Amniotic epithelial cell (primary cell): Measurements from ENCODE around the gene LRP2.
A peak's percentile ranks its signal among the peaks of the same experiment; 100 is the strongest.
"Not testable (repeated sequence)": the region's sequence is repeated elsewhere in the genome, so short reads cannot be mapped to it uniquely, and the experiment has no call there.

Experiments used
- DNase-seq: peaks from one replicate; pipeline ENCODE4 v3.0.0-alpha.2; 2010; ENCODE audit warnings: low read depth

LRP2 gene

GRCh38 chr2:169362118-169362893, at the start of gene LRP2:
Gene LRP2, minus strand, starts transcription at chr2:169362534. Its CDS starts 135 bp downstream, at chr2:169362399.
- DNase-seq, result no peak

DNA sequence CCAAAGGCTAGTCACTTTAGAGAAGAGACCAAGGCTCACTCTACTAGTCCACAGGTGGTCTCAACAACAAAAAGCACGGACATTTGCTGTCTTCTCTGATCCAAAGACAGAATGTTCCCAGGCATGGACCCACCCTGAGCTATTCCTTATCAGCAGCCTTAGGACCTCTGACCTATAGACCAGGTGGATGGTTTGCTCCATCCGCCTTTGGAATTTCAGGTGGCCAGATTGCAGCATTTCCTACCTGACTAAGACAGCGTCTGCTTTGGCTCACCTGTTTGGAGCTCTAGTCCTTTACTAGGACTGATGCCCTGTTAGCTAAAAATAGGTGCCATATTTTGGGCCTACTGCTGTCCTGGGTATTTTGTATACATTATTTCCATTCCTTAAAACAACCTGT, 44.6 kb upstream of the LRP2 start:
- DNase-seq, result no peak

DNA sequence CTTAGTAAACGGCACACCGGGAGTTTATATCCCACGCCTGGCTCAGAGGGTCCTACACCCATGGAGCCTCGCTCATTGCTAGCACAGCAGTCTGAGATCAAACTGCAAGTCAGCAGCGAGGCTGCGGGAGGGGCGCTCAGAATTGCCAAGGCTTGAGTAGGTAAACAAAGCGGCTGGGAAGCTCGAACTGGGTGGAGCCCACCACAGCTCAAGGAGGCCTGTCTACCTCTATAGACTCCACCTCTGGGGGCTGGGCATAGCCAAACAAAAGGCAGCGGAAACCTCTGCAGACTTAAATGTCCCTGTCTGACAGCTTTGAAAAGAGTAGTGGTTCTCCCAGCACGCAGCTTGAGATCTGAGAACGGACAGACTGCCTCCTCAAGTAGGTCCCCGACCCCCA, 37.2 kb upstream of the LRP2 start:
- DNase-seq, result not testable (repeated sequence)

DNA sequence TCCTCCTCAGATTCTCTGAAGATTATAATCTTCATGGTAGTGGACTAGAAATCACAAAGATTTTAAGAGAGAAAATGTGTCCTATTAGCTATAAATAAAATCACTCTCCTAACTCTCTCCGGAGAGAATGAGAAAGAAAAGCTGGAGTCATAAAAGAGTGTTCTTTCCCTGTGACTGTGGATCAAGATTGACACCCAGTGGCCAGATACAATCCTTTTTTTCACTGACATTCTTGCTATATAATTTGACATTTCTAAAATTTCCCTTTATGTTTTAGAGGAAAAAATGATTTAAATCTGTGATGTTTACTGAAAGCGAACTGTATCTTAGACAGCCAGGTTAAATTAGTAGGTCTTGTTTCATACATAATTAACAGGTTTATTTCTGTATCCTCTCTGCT, 35.4 kb upstream of the LRP2 start:
- peak; percentile 4 for DNase-seq

GRCh38 chr2:169395821-169396374, 33.6 kb upstream of the LRP2 start:
- DNase-seq, result no peak

DNA sequence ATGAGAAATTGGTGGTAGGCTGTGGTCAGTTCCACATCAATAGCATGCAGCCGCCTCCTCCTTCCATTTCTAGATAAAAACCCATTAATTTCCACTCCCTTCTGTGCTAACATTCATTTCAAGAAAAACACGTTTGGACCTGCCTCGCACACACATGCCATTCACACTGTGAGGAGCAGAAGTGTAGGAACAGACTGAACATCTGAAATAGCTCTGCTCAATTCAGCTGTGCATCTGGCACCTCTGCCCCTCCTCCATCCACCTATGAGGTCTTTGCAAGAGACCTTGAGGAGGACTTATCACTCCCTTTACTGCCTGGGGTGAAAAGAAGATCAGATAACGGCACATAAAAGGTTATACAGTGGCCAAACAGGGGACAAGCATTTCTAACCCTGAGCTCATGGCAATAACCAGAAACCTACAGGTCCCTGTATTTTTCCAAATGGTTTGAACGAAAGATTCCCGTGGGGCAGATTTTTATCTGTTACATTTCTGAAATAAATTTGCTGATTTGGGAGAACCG, 30.8 kb upstream of the LRP2 start:
- no peak for DNase-seq

- no peak for DNase-seq
These were observed 28.9 kb upstream of the LRP2 start for GRCh38 chr2:169391236-169391635.

- DNase-seq, result no peak
These were observed 25.8 kb upstream of the LRP2 start for GRCh38 chr2:169388161-169388560.

DNA sequence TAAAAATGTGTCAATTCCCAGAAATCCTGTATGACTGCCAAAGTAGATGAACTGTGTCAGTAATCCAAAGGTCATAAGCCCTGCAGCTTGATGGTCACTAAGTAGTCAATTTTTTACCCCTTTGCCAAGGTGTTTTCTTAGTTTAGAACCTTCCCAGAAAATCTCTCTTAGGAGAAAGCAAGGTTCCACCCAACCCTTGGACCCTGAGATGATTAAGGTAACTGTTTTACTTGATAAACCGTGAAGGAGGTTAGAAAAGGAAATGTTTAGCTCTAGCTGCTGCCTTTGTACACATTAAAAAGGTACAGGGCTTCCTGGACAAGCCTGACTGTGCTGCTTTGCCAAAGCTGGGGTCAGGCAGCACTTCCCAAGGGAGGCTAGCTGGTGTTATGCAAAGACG, 24.4 kb upstream of the LRP2 start:
- no peak for DNase-seq

DNA sequence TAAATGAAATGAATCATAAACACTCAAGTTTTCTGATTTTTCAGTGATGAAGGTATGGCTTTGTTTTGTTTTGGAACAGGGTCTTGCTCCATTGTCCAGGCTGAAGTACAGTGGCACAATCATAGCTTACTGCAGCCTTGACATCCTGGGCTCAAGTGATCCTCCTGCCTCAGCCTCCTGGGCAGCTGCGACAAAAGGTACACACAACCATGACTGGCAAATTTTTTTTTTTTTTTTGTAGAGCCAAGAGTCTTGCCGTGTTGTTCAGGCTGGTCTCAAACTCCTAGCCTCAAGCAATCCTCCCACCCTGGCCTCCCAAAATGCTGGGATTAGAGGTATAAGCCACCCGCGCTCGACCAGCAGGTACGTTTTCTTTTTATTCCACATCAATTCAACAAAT, 22.5 kb upstream of the LRP2 start:
- no peak for DNase-seq

DNA sequence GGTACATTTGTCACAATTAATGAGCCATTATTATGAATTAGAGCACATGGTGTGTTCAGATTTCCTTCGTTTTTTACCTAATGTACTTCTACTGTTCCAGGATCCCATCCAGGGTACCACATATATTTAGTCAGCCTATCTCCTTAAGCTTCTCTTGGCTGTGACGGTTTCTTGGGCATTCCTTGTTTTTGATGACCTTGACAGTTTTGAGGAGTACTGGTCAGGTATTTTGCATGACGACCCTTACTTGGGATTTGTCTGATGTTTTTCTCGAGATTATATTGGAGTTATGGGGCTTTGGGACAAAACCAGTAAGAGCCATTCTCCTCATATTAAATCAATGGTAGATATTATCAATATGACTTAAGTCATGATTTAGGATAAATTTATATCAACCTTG, 10.2 kb upstream of the LRP2 start:
- DNase-seq, result no peak

DNA sequence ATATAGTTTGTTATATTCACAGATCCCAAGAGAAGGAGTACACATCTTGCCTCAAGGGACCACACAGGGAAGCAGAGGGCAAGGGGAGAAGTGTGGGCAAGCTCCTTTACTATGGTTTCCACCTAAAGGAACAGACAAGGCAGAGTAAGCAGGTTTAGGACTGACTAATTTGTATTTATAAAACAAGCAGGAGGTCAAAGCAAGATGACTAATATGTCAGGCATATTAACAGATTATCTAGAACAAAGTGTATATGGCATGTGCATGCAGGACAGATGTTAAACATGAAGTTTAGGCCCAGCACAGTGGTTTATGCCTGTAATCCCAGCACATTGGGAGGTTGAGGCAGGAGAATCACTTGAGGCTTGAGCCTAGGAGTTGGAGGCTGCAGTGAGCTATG, 3.7 kb upstream of the LRP2 start:
- no peak for DNase-seq

DNA sequence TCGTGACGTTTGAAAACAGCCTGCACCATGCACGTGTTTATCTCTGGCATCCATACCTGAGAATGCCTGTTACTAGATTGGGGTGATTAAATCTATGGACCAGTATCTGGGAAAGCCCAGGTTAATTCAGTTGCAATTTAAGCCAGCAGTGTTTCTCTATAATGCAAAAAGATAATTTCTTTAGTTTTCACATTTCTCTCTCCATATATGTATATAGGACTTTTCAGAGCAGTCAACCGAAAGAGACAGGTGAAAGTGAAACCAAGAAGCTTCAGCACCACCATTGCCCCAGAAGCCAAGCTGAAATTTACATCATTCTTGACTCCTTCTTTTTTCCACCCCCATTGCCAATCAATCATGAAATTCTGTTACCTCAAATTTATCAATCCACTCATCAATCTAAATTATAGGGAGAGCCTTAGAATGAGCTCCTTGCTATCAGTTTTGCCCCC, 2.7 kb upstream of the LRP2 start:
- no peak for DNase-seq

DNA sequence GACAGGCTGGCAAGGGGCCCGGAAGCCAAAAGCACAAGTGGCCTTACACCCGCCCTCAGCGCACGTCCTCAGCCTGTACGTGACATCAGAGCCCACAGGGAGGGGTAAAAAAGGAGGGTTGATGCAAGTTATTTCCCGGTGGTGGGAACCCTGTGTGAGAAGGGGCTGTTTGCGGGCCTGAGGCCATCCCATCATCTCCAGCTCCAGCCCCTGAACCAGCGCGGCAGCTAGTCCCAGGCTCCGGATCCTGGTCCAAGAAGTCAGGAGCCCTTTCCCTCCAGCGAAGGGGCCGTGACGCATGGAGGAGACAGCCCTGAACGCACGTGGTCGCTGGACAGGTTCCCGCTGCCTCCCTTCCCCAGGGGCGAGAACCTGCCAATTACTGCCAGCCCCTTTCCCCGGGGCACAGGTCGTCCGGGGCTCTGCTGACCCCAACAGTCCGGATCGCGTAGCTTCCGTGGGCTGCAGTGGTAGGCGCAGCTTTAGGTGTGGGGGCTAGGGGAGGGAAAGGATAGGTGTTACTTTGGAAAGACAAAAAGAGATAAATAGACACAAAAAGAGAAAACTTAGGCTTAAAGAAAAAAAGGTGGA, 1.3 kb upstream of the LRP2 start:
- DNase-seq, result no peak

GRCh38 chr2:169362894-169363559, 693 bp upstream of the LRP2 start:
- DNase-seq, result no peak

GRCh38 chr2:169361706-169362117, 622 bp downstream of the LRP2 start:
- DNase-seq, result no peak

GRCh38 chr2:169360984-169361705, 1.2 kb downstream of the LRP2 start:
- no peak for DNase-seq

DNA sequence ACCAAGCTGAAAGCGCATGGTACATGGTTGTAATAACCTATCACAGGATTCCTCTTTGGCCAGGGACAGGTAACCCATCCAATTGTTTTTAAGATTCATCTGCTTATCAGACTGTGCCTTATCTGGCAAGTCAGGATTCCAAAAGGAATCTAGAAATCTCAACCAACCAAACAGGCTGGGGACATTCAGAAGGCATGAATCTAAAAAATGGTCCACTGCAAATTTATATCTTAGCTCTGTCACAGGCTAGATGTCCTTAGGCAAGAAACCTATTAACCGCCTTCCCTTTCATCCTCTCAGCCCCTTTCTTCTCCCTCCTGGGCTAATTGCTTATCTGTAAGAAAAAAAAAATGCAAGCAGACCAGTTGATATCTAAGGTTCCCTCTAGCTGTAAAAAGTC, 4.3 kb downstream of the LRP2 start:
- DNase-seq, result no peak

- no peak for DNase-seq
These were observed 8.1 kb downstream of the LRP2 start for GRCh38 chr2:169354244-169354643.

DNA sequence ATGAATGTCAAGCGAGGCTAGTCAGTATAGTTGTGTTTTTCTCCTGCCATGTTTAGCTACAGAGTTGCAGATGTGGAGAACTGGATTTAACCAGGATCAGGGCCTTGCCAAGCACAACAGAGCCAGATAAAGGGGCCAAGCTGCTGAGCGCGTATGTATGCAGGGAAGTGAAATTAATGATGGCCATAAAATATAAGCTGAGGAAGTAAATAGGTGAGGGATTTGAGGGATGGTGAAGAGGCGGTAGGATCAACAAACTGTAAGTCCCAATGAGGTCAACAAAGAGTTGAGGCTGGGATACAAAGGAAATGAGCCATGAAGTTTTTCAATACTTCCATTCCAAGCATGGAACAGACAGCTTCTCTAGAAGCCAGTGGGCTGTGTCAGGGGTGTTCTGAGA, 10.6 kb downstream of the LRP2 start:
- no peak for DNase-seq

- no peak for DNase-seq
These were observed 12.8 kb downstream of the LRP2 start for GRCh38 chr2:169349535-169349934.
